ENCODE data around the gene LPP. TPM values are rescaled to one million over a fixed set of nuclear protein-coding genes. Genes with fewer than 3 reads are reported as not detected.

Gene LPP
- total RNA-seq, 1 donor from 2014 or later, result 184 TPM

DNA sequence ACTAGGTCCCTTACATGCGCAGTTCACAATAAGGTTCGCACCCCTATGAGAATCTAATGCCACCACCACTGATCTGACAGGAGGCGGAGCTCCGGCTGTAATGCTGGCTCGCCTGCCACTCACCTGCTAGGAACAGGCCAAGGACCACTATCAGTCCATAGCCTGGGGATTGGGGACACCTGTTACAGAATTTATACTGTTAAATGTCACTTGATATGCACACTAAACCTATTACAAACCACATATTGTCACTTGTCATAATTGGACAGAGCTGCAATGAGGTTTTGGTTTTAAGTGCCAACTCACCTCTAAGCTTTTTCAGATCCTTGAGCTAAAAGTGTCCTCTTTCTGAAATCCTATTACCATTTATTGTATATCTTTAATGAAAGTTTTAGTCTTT lies 509.9 kb downstream of the LPP start:
- TF ChIP-seq, protein P1, sequence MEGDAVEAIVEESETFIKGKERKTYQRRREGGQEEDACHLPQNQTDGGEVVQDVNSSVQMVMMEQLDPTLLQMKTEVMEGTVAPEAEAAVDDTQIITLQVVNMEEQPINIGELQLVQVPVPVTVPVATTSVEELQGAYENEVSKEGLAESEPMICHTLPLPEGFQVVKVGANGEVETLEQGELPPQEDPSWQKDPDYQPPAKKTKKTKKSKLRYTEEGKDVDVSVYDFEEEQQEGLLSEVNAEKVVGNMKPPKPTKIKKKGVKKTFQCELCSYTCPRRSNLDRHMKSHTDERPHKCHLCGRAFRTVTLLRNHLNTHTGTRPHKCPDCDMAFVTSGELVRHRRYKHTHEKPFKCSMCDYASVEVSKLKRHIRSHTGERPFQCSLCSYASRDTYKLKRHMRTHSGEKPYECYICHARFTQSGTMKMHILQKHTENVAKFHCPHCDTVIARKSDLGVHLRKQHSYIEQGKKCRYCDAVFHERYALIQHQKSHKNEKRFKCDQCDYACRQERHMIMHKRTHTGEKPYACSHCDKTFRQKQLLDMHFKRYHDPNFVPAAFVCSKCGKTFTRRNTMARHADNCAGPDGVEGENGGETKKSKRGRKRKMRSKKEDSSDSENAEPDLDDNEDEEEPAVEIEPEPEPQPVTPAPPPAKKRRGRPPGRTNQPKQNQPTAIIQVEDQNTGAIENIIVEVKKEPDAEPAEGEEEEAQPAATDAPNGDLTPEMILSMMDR (IDR thresholded peaks at IDR 0.05), result no peak
- Mint-ChIP-seq H3K27me3 (ENCODE audit: unreplicated experiment) (no peaks in the 10 kb centered on the region), H3K36me3 (ENCODE audit: unreplicated experiment) (peaks cover 4% of the 10 kb centered on the region), H3K4me3 (ENCODE audit: unreplicated experiment) (no peak overlapping the region), H3K4me1 (ENCODE audit: unreplicated experiment) (peaks cover 20% of the 10 kb centered on the region), H3K27ac (ENCODE audit: unreplicated experiment) (no peak overlapping the region), H3K9me3 (ENCODE audit: unreplicated experiment) (peaks cover 7% of the 10 kb centered on the region)
- no peak for DNase-seq (ENCODE audit: extremely low spot score, unreplicated experiment)

DNA sequence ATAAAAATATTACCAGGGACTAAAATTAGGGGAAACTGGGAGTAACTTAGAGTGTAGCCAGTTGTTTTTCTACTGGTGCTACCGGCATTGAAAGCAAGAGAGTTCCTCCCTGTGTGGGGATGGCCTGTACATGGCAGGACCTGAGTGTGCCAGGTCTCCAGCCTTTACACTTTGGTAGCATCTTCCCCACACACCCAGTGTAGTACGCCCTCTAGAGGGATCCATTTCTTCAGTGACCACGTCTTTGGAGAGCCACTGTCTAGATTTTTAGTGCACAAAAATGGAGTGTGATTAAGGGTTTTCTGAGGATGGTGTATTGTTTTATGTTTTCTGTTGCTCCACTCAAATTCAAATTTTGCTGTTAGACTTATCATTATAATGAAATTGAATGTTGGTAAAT lies 510.8 kb downstream of the LPP start:
- no peaks in the 10 kb centered on the region for H3K27me3 Mint-ChIP-seq (ENCODE audit: unreplicated experiment)
- H3K27ac Mint-ChIP-seq (ENCODE audit: unreplicated experiment), result no peak overlapping the region
- no peak overlapping the region for H3K4me3 Mint-ChIP-seq (ENCODE audit: unreplicated experiment)
- DNase-seq (ENCODE audit: extremely low spot score, unreplicated experiment), result no peak
- TF ChIP-seq, protein P1 (IDR thresholded peaks at IDR 0.05), result no peak
- H3K4me1 Mint-ChIP-seq (ENCODE audit: unreplicated experiment), result peaks cover 20% of the 10 kb centered on the region
- peaks cover 11% of the 10 kb centered on the region for H3K9me3 Mint-ChIP-seq (ENCODE audit: unreplicated experiment)
- H3K36me3 Mint-ChIP-seq (ENCODE audit: unreplicated experiment), result peaks cover 6% of the 10 kb centered on the region

DNA sequence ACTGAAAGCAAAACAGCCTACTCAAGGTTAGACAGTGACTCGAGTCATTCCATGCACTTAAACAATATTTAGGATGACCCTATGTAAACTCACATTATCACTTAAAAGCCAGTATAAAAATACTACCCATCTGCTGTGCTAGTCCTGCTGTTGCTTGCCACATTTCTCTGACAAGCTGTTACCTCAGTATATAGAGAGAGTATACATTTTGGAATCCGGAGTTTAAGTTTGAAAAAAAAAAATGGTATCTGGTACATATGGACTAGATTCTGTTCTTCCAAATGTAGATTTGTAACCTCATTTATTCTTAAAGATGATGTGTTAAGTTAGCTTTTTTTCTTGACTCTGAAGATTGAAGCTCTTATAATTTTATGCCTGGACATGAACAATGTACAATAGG lies 514.0 kb downstream of the LPP start:
- H3K36me3 Mint-ChIP-seq (ENCODE audit: unreplicated experiment), result peaks cover 6% of the 10 kb centered on the region
- DNase-seq (ENCODE audit: extremely low spot score, unreplicated experiment), result no peak
- no peaks in the 10 kb centered on the region for H3K27me3 Mint-ChIP-seq (ENCODE audit: unreplicated experiment)
- H3K4me3 Mint-ChIP-seq (ENCODE audit: unreplicated experiment), result no peak overlapping the region
- H3K27ac Mint-ChIP-seq (ENCODE audit: unreplicated experiment), result peak overlapping the region; percentile 69
- peaks cover 23% of the 10 kb centered on the region for H3K4me1 Mint-ChIP-seq (ENCODE audit: unreplicated experiment)
- H3K9me3 Mint-ChIP-seq (ENCODE audit: unreplicated experiment), result peaks cover 5% of the 10 kb centered on the region
- TF ChIP-seq, protein P1 (IDR thresholded peaks at IDR 0.05), result no peak

DNA sequence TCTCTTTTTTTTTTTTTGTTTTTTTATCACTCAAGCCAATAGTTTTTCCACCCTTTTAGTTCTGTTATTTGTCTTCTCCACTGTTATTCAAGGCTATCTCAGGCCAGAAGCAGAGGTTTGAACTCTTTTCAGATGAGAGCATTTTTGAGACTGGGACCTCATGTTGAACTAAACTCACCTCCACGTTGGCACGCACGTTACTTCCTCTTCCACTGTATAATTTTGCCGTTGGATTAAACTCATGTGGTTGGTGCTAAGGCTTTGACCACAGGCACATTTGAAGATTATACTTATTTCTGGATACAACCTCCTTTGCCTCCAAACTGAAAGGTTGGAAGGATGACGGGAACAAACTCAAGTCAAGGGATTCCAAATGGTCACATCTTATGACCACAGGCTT lies 516.5 kb downstream of the LPP start:
- Mint-ChIP-seq H3K27ac (ENCODE audit: unreplicated experiment) (no peak overlapping the region), H3K4me1 (ENCODE audit: unreplicated experiment) (peaks cover 39% of the 10 kb centered on the region), H3K27me3 (ENCODE audit: unreplicated experiment) (no peaks in the 10 kb centered on the region), H3K4me3 (ENCODE audit: unreplicated experiment) (no peak overlapping the region), H3K36me3 (ENCODE audit: unreplicated experiment) (peaks cover 6% of the 10 kb centered on the region), H3K9me3 (ENCODE audit: unreplicated experiment) (peaks cover 5% of the 10 kb centered on the region)
- TF ChIP-seq, protein P1 (IDR thresholded peaks at IDR 0.05), result no peak
- DNase-seq (ENCODE audit: extremely low spot score, unreplicated experiment), result no peak

DNA sequence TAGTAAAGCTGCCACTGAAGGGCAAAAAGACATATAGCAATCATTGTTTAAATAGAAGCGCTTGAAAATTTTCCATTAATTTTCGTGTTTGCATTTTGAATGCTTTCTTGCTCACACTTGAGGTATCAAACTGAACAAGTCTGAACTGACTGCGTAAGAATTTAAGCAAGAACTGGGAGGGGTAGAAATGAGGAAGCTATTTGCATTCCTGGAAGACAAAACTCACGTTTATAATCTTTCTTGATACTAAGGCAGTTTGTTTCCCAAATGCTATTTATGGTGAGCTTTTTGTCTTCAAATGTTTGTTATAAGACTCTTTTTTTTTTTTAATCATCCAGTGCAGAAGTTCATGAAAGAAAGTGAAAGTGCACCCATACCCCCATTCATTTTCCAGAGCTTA lies 518.0 kb downstream of the LPP start:
- peaks cover 5% of the 10 kb centered on the region for H3K9me3 Mint-ChIP-seq (ENCODE audit: unreplicated experiment)
- H3K36me3 Mint-ChIP-seq (ENCODE audit: unreplicated experiment), result peaks cover 6% of the 10 kb centered on the region
- no peak for DNase-seq (ENCODE audit: extremely low spot score, unreplicated experiment)
- peak overlapping the region; percentile 58 for H3K4me3 Mint-ChIP-seq (ENCODE audit: unreplicated experiment)
- peaks cover 39% of the 10 kb centered on the region for H3K4me1 Mint-ChIP-seq (ENCODE audit: unreplicated experiment)
- peak overlapping the region; percentile 73 for H3K27ac Mint-ChIP-seq (ENCODE audit: unreplicated experiment)
- no peaks in the 10 kb centered on the region for H3K27me3 Mint-ChIP-seq (ENCODE audit: unreplicated experiment)
- TF ChIP-seq, protein P1 (IDR thresholded peaks at IDR 0.05), result no peak

Data from osteocyte (in vitro differentiated cells).